C1 segment of cervical spinal cord (tissue), 14 donors: ENCODE results near the gene AP2B1.

Experiments
- DNase-seq, 14 donors: peaks; one replicate each; lab custom pipeline; 2025; lab: John Stamatoyannopoulos, UW

The AP2B1 gene

DNA sequence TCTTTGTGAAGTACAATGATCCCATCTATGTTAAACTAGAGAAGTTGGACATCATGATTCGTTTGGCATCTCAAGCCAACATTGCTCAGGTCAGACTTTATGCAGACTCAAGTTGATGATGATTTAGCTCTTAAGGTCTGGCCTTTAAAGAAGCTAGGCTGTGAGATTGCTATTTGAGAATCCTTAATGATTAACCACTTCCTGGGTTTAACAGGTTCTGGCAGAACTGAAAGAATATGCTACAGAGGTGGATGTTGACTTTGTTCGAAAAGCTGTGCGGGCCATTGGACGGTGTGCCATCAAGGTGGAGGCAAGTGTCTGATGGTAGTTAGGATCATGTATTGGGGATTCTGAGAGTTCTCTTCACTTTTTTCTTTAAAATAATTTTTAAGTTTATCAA lies 40.3 kb downstream of the AP2B1 start:
- no peak for DNase-seq

DNA sequence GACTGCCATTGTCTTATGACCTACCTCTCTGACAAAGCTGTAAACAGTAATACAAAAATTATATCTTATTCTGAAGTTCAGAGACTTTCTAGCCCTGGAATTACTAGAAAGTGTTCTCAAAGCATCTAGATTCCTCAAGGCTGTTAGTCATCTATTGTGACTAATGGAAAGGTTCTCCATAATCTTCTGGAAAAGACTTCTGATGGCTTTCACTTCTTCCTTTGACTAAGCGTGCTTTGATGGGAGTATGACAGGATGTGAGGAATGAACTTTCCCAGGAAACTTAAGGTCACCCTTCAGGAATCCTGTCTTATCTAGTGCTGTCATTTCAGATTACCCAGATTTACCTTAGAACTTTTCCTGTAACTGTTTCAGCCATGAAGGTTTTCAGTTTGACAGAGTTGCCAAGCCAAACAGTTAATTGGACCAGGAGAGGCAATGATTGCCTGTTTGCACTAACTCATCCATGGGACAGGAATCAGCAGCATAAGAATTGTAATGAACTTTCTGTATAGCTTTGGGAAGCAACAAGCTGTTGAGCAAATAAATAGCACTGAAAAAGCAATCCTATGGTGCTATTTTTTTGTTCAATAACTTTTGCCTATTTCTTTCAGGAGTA lies 43.5 kb downstream of the AP2B1 start:
- no peak for DNase-seq

DNA sequence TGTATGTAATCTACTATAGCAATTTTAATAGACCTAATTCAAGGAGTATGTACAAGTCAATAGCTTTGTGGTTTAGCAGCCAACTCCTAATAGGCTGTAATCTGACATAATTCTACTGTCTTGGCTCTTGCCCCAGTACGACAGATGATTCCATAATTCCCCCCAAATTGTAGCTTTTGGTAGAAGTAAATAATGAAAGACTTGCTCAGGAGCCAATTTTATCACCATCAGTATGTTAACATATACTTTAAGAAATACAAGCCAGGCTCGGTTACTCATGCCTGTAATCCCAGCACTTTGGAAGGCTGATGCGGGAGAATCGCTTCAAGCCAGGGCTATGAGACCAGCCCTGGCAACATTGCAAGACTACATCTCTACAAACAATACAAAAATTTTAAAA lies 53.9 kb downstream of the AP2B1 start:
- no peak for DNase-seq

GRCh38 chr17:35645923-35646322 lies 58.8 kb downstream of the AP2B1 start:
- no peak for DNase-seq

DNA sequence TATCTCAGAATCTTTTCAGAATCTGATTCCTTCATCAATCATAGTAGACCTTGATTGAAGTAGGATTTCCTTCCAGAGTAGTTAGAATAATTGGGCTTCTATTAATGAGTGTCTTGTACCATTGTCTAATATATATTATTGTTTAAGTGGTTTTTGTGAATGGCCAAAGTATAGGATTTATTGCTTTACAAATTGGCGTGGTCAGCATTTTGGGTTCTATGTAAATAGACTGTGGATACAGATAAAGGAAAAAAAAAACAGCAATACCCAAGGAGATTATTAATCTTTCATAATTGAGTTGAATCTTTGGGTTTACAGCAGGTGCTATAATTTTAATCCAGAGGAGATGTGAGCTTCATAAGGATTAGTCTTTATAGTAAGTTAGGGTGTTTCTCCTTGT lies 64.3 kb downstream of the AP2B1 start:
- no peak for DNase-seq

- no peak for DNase-seq
Observed at GRCh38 chr17:35653619-35654361, 66.7 kb downstream of the AP2B1 start.

DNA sequence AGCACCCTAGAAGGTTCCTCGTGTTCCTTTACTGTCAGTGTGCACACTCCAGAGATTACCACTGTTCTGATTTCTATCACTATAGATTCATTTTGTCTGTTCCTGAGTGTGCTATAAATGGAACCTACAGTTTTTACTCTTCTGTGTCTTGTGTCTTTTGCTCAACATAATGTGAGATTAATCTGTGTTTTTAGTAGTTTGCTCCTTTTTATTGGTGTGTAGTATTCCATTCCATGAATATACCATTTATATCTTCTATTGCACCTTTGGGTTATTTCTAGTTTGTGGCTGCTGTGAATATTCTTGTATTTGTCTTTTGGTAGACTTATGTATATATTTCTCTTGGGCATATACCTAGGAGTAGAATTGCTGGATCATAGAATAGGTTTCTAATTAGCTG lies 68.2 kb downstream of the AP2B1 start:
- DNase-seq = no peak

- no peak for DNase-seq
Observed at GRCh38 chr17:35660902-35661301, 73.8 kb downstream of the AP2B1 start.

DNA sequence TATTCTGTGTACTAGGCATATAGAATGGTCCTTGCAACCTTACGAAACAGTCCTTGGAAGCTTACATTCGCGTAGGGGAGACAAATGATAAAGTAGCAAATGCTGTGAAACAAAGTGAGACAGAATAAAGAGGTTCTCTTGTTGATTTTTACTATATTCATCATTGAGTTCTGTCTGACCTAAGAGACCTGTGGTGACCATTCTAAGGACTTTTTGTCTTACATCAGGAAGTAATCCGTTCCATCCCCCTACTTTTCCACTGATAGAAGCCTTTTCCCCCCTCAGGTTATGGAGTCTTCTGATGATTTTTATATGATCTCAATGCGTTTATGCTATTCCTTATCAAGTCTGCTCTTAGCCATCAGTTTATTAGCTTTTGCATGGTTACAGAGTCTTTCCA lies 77.6 kb downstream of the AP2B1 start:
- DNase-seq = no peak

GRCh38 chr17:35665662-35666061 lies 78.5 kb downstream of the AP2B1 start:
- DNase-seq = no peak

DNA sequence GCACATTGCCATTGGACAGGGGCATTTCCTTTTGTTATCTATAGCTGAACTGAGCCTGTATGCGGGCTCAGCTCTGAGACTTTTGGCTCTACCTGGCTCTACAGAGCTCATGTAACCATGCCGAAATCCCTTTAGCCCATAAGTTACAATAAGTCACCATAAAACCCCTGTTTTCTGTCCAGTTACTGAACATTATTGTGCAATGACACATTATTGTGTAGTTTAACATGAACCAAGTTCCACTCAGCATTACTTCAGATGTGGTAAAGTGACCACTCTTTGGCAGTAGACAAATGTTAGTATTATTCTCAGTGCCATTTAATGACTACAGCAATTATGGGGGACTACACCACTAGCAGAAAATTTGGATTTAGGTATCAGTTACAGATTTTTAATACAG lies 78.9 kb downstream of the AP2B1 start:
- no peak for DNase-seq

DNA sequence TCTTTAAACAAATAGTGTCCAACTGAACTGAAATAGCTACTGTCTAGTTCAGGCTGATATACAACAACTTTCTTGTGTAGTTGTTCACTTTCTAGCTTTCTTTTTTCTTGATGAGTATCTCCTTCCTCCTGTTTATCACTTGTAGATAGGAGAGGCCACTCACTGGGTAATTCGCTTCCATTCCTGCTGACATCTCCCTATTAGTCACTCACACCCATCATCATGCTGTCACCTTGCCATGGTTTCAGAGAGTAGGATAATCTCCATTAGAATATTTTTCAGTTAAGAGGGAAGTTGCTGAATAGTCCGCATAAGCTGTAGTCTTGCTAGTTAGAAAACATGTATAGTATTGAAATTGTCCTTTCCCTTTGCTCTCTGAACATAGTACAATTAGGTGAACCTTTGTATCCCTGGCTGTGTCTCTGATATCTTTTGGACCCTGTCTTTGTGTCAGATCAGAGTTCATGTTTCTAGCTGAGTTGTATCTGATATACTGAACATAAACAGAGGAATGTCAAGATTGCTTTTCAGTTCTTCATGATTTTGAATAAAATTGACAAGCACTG lies 79.9 kb downstream of the AP2B1 start:
- no peak for DNase-seq

- DNase-seq = no peak
Observed at GRCh38 chr17:35668802-35669201, 81.7 kb downstream of the AP2B1 start.

DNA sequence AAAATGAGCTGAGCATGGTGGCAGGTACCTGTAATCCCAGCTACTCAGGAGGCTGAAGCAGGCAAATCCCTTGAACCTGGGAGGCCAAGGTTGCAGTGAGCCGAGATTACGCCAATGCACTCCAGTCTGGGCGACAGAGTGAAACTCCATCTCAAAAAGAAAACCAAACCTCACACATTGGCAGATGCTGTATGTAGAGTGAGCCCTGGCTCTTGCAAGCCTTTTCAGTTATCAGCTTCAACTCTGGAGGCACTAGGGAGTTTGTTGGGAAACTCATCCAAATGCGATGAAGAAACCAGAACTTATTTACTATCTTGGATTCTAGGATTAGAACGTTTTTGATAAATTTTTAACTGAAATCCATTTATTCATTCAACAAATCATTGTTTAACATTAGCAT lies 87.4 kb downstream of the AP2B1 start:
- no peak for DNase-seq

- no peak for DNase-seq
Observed at GRCh38 chr17:35676441-35676840, 89.3 kb downstream of the AP2B1 start.

- DNase-seq = no peak
Observed at GRCh38 chr17:35679007-35679682, 92.0 kb downstream of the AP2B1 start.

DNA sequence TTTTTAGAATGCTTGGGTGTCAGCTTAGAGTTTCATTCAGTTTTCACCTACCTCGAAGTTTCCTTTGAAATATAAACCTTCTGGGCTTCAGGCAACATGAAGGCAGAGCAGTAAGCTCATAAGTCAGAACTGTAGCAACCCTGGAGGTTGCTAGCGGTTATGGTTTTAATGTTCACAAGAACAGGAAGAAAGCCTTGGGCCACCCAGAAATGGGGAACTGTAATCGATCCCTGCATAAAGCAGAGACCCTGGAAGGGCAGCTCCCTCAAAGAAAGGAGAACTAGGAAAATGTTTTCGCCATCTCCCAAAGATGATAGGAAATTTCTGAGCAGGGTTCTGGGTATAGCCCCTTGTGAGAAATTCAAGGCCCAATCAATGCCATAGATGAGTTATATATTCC lies 96.5 kb downstream of the AP2B1 start:
- no peak for DNase-seq

DNA sequence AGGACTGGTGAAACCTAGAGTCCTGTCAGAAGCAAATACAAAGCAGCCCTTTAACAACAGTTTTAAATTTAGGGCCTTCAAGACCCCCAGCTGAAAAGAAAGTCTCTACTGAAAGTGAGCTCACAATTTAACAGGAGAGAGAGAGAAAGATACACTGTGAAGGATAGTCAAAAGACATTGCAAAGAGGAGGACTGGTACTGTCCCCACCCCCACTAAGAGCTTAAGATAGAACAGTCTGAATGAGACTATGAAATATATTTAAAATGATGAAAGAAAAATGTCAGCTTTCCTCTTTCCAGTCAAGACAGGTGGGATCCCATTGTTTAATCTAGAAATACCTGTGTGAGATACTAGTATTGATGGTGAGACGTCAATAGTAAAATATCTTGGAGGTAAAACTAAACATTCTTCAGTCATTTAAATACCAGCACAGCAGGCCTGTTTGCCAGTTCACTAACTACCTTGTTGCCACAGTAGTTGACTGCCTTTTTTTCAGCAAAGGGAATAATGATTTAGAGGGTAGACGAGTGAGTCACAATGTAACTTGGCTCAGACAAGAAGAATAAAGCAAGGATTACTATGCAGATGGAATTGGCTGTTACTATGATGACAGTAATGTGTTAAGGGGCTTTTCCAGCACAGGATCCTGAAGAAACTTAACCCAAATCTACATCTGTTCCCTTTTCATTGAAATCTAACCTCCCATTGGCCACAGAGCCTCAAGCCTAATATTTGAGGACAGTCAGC lies 97.1 kb downstream of the AP2B1 start:
- DNase-seq = peak in 1 of 14 donors; percentile 8

GRCh38 chr17:35692512-35693210 lies 105.5 kb downstream of the AP2B1 start:
- no peak for DNase-seq

DNA sequence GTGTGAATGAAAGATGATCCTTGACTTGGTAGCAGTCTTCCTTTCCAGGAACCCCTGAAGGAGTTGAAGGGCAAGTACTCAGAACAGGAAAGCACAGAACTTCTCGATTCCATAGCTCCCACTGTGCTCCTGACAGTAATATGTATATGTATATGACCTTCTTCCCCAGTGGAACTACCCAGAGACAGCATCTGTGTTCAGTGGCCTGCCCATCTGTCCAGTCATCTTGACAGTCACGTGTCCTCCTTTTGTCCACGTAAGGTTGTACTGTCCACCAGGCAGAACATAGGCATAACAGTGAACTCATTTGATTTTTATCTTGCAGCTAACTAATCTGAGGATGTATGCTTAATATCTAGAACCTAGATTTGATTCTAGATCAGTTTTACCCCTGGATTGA lies 106.5 kb downstream of the AP2B1 start:
- DNase-seq = no peak

- DNase-seq = no peak
Observed at GRCh38 chr17:35694906-35695305, 107.8 kb downstream of the AP2B1 start.
